CD14-positive monocyte (primary cell): ENCODE measurements around the gene CNTD1. TPM values are rescaled to one million over a fixed set of nuclear protein-coding genes. Genes with fewer than 3 reads are reported as not detected.

ENCODE experiments used
- DNase-seq, 3 donors: peaks; one replicate each; pipeline ENCODE4 v3.0.0-alpha.2; 2011 to 2022
- H2AFZ ChIP-seq: 2 replicates; pipeline ENCODE4 v1.6.0; 2012; ENCODE audit warnings: mild to moderate bottlenecking, low read depth, low read length, inconsistent platforms; ENCODE audit not compliant: insufficient read depth, poor library complexity, severe bottlenecking
- H3K27ac ChIP-seq, 2 donors: 1 replicate in 1 of 2; 2 replicates in 1 of 2; pipeline ENCODE4 v1.5.1; 2012 to 2013; ENCODE audit warnings: low read length in 2 of 2, control low read depth in 1 of 2, inconsistent platforms in 1 of 2, low read depth in 1 of 2, mild to moderate bottlenecking in 1 of 2
- H3K27me3 ChIP-seq, 2 donors: one replicate each; pipeline versions ENCODE4 v1.6.0 to v1.6.1; 2011 to 2013; ENCODE audit warnings: low read length in 2 of 2; ENCODE audit not compliant: control insufficient read depth in 2 of 2, insufficient read depth in 2 of 2
- H3K36me3 ChIP-seq, 2 donors: replicated peaks in 1 of 2; 1 replicate in 1 of 2; 2 replicates in 1 of 2; pipeline versions ENCODE4 v1.5.1 to v1.6.1; 2012 to 2013; ENCODE audit warnings: low read length in 2 of 2, control low read depth in 1 of 2, inconsistent platforms in 1 of 2, mild to moderate bottlenecking in 1 of 2; ENCODE audit not compliant: insufficient read depth in 2 of 2, control insufficient read depth in 1 of 2
- H3K4me1 ChIP-seq, 2 donors: 1 replicate in 1 of 2; 2 replicates in 1 of 2; pipeline versions ENCODE4 v1.5.1 to v1.6.1; 2012 to 2013; ENCODE audit warnings: low read length in 2 of 2, control low read depth in 1 of 2, inconsistent platforms in 1 of 2, mild to moderate bottlenecking in 1 of 2, moderate library complexity in 1 of 2; ENCODE audit not compliant: insufficient read depth in 2 of 2, control insufficient read depth in 1 of 2
- H3K4me2 ChIP-seq: replicated peaks from 2 replicates; pipeline ENCODE3; 2012; ENCODE audit warnings: low read length, moderate library complexity, mild to moderate bottlenecking; ENCODE audit not compliant: poor library complexity, severe bottlenecking; ENCODE audit errors: extremely low read depth
- H3K4me3 ChIP-seq, 3 experiments: fragments of 200-600 bp in 1 of 3; sonication (generic) in 1 of 3; replicated peaks in 1 of 3; 1 replicate in 2 of 3; 2 replicates in 1 of 3; pipeline ENCODE4 v1.5.1; 2011 to 2013; ENCODE audit warnings: low read length in 3 of 3, mild to moderate bottlenecking in 3 of 3, control low read depth in 2 of 3, low read depth in 2 of 3, inconsistent platforms in 1 of 3, moderate library complexity in 1 of 3
- H3K79me2 ChIP-seq: 2 replicates; pipeline ENCODE4 v1.6.0; 2012; ENCODE audit warnings: mild to moderate bottlenecking, control low read depth, inconsistent platforms, low read length, moderate library complexity; ENCODE audit not compliant: insufficient read depth
- H3K9ac ChIP-seq: 2 replicates; pipeline ENCODE4 v1.6.0; 2017; ENCODE audit warnings: low read length, mild to moderate bottlenecking; ENCODE audit not compliant: insufficient read depth, poor library complexity, severe bottlenecking
- H3K9me3 ChIP-seq, 2 donors: replicated peaks in 1 of 2; 1 replicate in 1 of 2; 2 replicates in 1 of 2; pipeline versions ENCODE4 v1.5.1 to v1.6.1; 2012 to 2013; ENCODE audit warnings: low read length in 2 of 2, control low read depth in 1 of 2; ENCODE audit not compliant: control insufficient read depth in 1 of 2, insufficient read depth in 1 of 2
- H4K20me1 ChIP-seq: 2 replicates; pipeline ENCODE4 v1.6.0; 2012; ENCODE audit warnings: mild to moderate bottlenecking, low read length, control low read depth, moderate library complexity; ENCODE audit not compliant: insufficient read depth
- H3K27ac Mint-ChIP-seq, 7 donors: one replicate each; pipeline ENCODE4 v1.8.0; 2020; ENCODE audit warnings: mild to moderate bottlenecking in 7 of 7, mixed read lengths in 7 of 7, moderate library complexity in 6 of 7, inconsistent platforms in 2 of 7
- H3K27me3 Mint-ChIP-seq, 3 donors: one replicate each; pipeline ENCODE4 v1.8.0; 2021 to 2022; ENCODE audit warnings: low read depth in 3 of 3, mild to moderate bottlenecking in 3 of 3, mixed read lengths in 3 of 3, moderate library complexity in 3 of 3, inconsistent platforms in 1 of 3
- H3K36me3 Mint-ChIP-seq, 2 donors: one replicate each; pipeline ENCODE4 v1.8.0; 2020; ENCODE audit warnings: mixed read lengths in 2 of 2, inconsistent platforms in 1 of 2, mild to moderate bottlenecking in 1 of 2
- H3K4me1 Mint-ChIP-seq: one replicate; pipeline ENCODE4 v1.8.0; 2020; ENCODE audit warnings: mild to moderate bottlenecking, mixed read lengths
- H3K4me3 Mint-ChIP-seq, 2 donors: one replicate each; pipeline ENCODE4 v1.8.0; 2020; ENCODE audit warnings: mild to moderate bottlenecking in 2 of 2, mixed read lengths in 2 of 2, moderate library complexity in 1 of 2
- H3K9me3 Mint-ChIP-seq, 7 donors: one replicate each; pipeline ENCODE4 v1.8.0; 2020 to 2022; ENCODE audit warnings: mixed read lengths in 7 of 7, mild to moderate bottlenecking in 6 of 7, moderate library complexity in 6 of 7, inconsistent platforms in 2 of 7
- WGBS: methylation state at CpG from one replicate; pipeline ENCODE4 v1.1.5; 2013; ENCODE audit warnings: missing lambda C conversion rate; ENCODE audit not compliant: insufficient coverage; 5-methylcytosine and 5-hydroxymethylcytosine counted together
- intact Hi-C, 2 donors: fragments of 100-400 bp; cut with micrococcal nuclease; formaldehyde crosslinking; loops; one replicate each; pipeline versions ENCODE4 v1.15.0 to v1.15.1; 2023
- polyA plus RNA-seq, 3 donors: library from polyadenylated mRNA; depleted of rRNA in 1 of 3; unstranded in 2 of 3; stranded (reverse) in 1 of 3; fragments of 300-500 nt in 2 of 3; fragments of >200 nt in 1 of 3; fragmentation: Illumina TruSeq in 2 of 3; gene quantifications; 1 replicate in 2 of 3; 2 replicates in 1 of 3; pipeline ENCODE4 v1.2.3, GENCODE V29; 2012 to 2021
- TF ChIP-seq, protein P1 (sequence below): fragments of 200-600 bp; IDR thresholded peaks from one replicate; pipeline ENCODE4 v1.8.0; 2022; ENCODE audit warnings: antibody characterized with exemption, mild to moderate bottlenecking

CNTD1 gene
- polyA plus RNA-seq, 3 donors, result not detected

DNA sequence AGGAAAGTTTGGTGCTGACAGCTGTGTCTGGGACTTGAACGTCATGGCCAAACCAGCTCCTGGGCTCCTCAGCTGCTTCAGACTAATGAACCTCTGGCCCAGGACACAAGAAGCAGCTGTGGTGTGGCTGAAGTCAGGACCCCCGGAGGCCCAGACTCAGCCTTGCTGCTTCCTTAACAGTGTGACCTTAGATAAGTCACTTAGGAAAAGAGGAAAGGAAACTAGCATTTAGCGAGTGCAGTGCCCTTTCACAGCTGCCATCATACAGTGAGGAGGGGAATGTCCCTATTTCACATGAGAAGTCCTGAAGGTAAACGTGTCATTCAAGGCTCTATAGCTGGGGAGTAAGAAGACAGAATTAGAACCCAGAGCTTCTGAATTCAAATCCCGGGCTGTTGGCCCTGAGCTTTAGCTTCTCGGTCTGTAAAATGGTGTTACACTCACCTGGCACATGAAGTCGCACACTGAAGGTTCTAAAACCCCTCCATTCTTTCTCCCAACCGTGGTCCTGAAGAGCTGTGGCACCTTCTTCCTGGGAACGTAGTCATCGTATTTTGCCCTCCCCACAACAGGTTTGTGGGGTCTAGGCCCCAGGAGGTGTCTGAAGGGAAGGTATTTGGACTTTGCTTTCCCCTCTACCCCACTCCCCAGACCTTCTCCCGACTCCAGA, 38.5 kb upstream of the CNTD1 start:
- peaks cover 30 to 39% of the 10 kb centered on the region in 2 donors for H3K27me3 ChIP-seq
- peaks cover 46 to 70% (median 54%) of the 10 kb centered on the region in 3 donors for H3K27me3 Mint-ChIP-seq
- peaks cover 0 to 6% of the 10 kb centered on the region in 2 donors for H3K36me3 Mint-ChIP-seq
- H3K4me2 ChIP-seq, result peak overlapping the region; percentile 57
- no peaks in the 10 kb centered on the region for H4K20me1 ChIP-seq
- no peaks in the 10 kb centered on the region for H3K36me3 ChIP-seq
- peak overlapping the region in 1 of 3 experiments; percentile 59 for H3K4me3 ChIP-seq
- no peak overlapping the region for H3K9ac ChIP-seq
- no peaks in the 10 kb centered on the region for H3K79me2 ChIP-seq
- peaks cover 5 to 9% of the 10 kb centered on the region in 2 donors for H3K9me3 ChIP-seq
- peak overlapping the region in 2 of 7 donors; percentile 8 to 38 for H3K27ac Mint-ChIP-seq
- peaks cover 18% of the 10 kb centered on the region for H3K4me1 Mint-ChIP-seq
- peak overlapping the region in 1 of 2 donors; percentile 70 for H3K4me3 Mint-ChIP-seq
- intact Hi-C loops, result no loop called here
- H3K9me3 Mint-ChIP-seq, result peaks cover 0 to 9% (median 3%) of the 10 kb centered on the region in 7 donors
- TF ChIP-seq, protein P1, sequence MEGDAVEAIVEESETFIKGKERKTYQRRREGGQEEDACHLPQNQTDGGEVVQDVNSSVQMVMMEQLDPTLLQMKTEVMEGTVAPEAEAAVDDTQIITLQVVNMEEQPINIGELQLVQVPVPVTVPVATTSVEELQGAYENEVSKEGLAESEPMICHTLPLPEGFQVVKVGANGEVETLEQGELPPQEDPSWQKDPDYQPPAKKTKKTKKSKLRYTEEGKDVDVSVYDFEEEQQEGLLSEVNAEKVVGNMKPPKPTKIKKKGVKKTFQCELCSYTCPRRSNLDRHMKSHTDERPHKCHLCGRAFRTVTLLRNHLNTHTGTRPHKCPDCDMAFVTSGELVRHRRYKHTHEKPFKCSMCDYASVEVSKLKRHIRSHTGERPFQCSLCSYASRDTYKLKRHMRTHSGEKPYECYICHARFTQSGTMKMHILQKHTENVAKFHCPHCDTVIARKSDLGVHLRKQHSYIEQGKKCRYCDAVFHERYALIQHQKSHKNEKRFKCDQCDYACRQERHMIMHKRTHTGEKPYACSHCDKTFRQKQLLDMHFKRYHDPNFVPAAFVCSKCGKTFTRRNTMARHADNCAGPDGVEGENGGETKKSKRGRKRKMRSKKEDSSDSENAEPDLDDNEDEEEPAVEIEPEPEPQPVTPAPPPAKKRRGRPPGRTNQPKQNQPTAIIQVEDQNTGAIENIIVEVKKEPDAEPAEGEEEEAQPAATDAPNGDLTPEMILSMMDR, result no peak
- peak; percentile 55 to 85 (median 62) for DNase-seq
- H3K27ac ChIP-seq, result no peak overlapping the region
- WGBS, result 52% methylated on average over 5 of the region's 11 CpGs
- peaks cover 21% of the 10 kb centered on the region in 2 donors for H3K4me1 ChIP-seq
- H2AFZ ChIP-seq, result no peak overlapping the region

DNA sequence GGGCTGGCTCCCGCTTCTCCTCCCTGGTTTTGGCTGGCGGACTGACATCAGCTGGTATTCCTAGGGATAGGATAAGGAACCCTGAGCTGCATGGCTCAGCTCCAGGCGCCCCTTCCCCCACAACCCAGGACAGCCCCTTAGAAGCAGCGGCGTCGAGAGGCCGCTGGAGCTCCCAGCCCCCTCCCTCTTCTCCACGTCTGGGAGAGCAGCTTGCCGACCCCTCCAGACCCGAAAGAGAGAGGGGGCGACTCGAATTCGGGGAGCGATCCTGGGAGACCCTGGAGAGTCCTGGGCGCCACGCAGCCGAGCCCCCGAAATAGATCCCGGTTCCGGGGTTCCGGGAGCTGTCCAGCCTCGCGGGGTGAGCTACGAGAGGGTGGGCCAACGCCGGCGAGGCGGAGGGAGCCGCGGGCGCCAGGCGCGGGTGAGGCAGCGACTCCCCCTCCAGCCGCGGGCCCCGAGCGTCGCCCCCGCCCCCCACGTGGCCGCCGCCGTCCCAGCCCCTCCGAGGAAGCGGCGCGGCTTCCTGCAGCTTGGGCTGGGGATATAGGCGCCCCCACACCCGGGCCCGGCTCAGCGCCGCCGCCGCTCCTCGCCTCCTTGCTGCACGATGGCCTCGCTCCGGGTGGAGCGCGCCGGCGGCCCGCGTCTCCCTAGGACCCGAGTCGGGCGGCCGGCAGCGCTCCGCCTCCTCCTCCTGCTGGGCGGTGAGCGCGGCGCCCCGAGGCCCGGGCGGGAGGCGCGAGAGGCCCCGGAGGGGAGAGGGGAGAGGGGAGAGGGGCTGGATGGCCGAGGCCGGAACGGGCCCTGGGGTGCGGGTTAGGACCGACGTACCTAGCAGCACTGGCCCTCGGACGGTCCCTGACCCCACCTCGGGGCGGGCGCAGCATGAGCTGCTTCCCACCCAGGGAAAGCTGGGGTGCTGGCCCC, 37.7 kb upstream of the CNTD1 start, which contains the start of gene RAMP2:
RAMP2 (plus strand) TSS at position 576 of the 930 bp plus-strand sequence; CDS start at position 611, 35 bp downstream.
- peaks cover 0 to 9% (median 3%) of the 10 kb centered on the region in 7 donors for H3K9me3 Mint-ChIP-seq
- H3K27ac Mint-ChIP-seq, result peak within 1 kb of the TSS in 1 of 7 donors; percentile 8
- intact Hi-C loops, result no loop called here
- H3K36me3 Mint-ChIP-seq, result peaks cover 0 to 6% of the 10 kb centered on the region in 2 donors
- no peak for DNase-seq
- H3K27ac ChIP-seq, result no peak within 1 kb of the TSS
- H4K20me1 ChIP-seq, result no peaks in the 10 kb centered on the region
- H3K36me3 ChIP-seq, result no peaks in the 10 kb centered on the region
- peak within 1 kb of the TSS in 1 of 2 donors; percentile 78 for H3K4me3 Mint-ChIP-seq
- H3K4me1 Mint-ChIP-seq, result peaks cover 18% of the 10 kb centered on the region
- WGBS, result 3% methylated on average over 83 of the region's 92 CpGs
- peaks cover 21% of the 10 kb centered on the region in 2 donors for H3K4me1 ChIP-seq
- H3K4me3 ChIP-seq, result peak within 1 kb of the TSS in 1 of 3 experiments; percentile 59
- peak within 1 kb of the TSS; percentile 57 for H3K4me2 ChIP-seq
- H3K27me3 Mint-ChIP-seq, result peaks cover 46 to 63% (median 50%) of the 10 kb centered on the region in 3 donors
- H2AFZ ChIP-seq, result peak within 1 kb of the TSS; percentile 53
- H3K27me3 ChIP-seq, result peaks cover 30 to 39% of the 10 kb centered on the region in 2 donors
- H3K9me3 ChIP-seq, result peaks cover 5 to 9% of the 10 kb centered on the region in 2 donors
- H3K79me2 ChIP-seq, result no peaks in the 10 kb centered on the region
- H3K9ac ChIP-seq, result no peak within 1 kb of the TSS
- TF ChIP-seq, protein P1, result no peak
